GM18498 (cell line): ENCODE results near the gene FAM174B.

Experiments used
- ATAC-seq: cut with Tn5 transposase; IDR thresholded peaks from one replicate; pipeline ENCODE4 v1.9.1; 2021; ENCODE audit warnings: mild to moderate bottlenecking, moderate library complexity; ENCODE audit not compliant: unreplicated experiment

The FAM174B gene

DNA sequence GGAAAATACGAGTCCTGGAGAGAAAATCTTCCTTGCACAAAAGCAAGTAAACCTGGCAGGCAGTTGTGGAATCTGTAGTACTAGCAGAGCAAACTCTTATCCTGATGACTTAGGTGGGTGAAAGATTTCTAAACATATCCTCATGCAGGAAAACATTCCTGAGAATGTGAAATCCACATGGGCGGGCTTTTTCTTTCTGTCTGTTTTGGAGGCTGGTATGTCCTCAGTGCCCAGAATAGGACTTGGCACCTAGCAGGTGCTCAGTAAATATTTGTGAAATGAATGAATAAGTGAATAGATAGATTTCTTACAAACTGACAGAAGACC, 53.3 kb downstream of the FAM174B start:
- ATAC-seq, result no peak

DNA sequence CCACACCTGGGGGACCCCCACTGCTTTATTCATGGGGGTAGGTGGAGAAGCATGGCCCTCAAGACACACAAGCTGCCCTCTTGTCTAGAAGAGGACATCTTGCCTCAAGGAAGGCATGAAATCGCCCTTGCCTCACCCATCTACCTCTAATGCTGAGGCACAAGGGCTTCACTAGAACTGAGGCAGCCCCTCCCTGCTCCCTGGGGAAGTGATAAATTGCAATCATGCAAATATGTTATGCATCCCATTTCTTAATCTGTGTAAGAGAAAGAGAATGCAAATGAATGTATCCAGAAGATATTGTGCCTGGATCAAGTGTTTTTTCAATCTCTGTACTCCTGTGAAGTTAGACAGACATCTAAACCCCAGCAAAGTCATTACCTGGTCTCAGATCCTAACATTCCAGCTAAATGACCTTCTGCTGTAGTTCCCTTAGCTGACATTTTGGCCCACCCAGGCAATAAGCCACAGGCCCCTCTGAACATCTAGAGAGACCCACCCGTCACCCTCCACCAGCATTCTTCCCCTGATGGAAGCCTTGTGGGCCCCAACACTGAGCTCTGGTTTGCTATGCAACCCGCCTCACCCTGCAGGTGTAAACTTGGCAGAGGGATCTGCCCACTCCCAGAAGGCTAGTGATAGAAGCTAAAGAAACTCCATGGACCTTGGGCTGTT, 53.8 kb downstream of the FAM174B start:
- no peak for ATAC-seq

DNA sequence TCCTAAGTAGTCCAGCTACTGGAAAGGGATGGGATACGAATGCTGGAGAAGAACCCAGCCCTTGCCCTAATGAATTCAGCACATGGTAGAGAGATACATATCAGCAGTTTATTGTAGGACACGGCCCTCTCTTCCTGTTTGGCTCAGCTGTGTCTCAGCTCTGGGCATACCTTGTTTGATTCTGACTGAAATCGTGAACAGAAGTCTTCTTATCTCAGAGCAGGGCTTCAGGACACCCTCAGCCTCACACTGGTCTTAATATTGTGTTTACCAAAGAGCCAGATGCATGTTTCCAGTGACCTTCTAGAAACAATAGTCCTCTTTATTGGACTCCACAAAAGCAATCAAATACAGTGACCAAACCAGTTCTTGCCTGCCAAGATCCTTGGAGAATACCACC, 54.7 kb downstream of the FAM174B start:
- no peak for ATAC-seq

DNA sequence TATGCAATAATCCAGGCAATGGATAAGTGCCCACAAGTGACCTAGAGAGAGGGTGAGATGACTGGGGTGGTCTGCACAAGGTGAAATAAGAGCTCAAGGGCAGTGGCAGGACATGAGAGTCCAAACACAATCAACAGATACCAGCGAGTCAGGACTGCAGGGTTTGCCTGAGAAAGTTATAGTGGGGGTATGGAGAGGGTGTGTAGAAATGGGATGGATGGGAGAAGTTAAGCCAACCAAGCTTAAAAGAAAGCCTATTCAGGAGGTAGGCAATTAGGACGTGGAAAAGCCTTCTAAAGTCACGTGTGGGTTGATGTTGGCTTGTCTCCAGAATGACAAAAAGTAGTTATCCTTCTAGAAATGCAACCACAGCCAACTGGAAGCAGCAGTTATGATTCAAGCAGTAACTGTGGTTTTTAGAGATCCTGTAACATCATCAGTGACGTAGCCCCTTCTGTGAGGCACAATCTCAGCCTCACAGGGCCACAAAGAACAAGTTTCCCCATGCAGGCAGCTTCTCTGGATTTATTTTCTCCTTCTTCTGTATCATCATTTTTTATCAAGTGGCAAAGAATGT, 56.1 kb downstream of the FAM174B start:
- ATAC-seq, result no peak

DNA sequence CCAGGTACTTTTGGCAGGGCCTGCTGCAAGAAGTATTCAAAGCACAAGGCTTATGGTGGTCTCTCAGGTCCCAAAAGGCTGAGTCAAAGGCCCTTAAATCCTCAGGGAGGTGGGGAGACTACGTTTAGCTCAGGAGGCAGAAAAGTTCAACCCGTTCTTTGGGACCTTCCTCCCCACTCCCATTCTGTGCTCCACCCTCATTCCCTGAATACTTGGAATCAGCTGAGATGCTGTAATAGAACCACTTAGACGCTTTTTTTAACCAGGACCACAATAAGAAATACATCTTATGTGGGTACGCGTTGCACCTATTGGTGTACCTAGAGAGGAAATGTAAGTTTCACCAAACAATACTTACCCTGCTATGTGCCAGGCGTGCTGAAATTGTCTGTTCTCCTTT, 58.0 kb downstream of the FAM174B start:
- no peak for ATAC-seq

DNA sequence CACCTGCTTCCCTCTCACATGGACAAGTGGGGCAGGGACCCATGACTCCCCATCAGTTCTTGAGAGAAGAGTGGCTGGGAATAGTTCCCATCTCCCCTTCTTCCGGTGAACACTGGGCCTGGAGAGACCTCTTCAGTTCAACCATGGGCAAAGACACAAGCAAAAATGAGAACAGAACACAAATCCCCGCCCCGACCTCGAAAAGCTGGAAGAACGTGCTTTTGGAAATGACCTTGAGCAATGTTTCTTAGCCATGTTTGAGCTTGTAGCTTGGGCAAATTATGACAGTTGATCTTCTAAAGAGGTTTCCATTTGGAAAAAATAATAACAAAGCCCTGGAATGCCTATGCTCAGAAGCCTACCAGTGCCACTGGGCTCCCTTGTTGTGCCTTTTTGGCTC, 59.0 kb downstream of the FAM174B start:
- ATAC-seq, result no peak

DNA sequence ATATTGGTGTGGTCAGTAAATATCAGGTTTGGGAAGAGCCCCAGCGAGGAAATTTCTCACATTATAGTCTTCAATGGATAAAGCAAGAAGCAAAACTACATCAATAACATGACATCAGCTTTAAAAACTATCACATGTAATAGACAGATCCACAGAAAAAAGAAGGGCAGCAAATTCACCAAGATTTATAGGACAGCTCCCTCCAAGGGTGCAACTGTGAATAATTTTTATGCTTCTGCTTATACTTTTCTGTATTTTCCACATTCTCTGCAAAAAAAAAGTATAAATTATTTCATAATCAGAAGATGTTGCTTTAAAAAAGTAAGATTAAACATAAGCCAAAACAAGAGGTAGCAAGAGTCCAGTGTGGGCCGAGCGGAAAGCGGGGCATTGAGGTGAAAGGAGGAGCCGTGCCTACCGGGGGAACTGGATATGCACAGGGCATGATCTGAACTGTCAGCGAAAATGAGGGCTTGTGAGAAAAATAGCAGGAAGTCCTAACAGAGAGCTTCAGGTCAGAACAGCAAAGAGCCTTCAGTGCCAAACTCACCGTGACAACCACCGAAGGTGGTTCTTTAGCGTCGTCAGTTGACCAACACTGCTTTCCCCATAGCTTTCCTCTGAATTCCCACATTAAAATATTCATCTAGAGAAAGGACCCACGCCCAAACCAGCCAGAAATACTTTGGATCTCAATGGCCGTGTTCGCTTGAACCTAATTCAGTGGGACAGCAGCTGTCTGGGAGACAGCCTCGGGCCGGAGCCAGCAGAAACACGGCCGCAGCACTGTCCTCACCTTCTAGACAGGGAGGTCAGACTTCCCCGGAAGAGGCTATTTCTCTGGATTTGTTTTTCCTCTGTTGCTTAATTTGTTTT, 59.8 kb downstream of the FAM174B start:
- no peak for ATAC-seq

DNA sequence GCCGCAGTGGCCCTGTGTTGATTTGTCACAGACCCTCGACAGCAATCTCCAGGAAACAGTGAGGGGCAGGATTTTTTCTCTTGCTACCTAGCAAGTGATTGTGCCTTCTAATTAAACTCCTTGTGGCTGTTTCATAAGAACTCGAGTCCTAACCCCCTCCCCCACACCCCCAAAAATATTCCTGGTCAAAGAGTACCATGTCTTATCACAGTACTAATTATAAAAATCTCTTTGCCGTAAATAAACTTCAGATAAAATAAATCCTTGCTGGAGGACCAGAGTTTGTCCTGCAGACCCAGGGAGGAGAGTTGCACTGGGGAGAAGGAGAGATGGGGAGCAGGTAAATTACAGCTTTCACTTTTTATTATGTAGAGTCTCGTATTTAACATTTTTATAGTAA, 64.3 kb downstream of the FAM174B start:
- no peak for ATAC-seq

DNA sequence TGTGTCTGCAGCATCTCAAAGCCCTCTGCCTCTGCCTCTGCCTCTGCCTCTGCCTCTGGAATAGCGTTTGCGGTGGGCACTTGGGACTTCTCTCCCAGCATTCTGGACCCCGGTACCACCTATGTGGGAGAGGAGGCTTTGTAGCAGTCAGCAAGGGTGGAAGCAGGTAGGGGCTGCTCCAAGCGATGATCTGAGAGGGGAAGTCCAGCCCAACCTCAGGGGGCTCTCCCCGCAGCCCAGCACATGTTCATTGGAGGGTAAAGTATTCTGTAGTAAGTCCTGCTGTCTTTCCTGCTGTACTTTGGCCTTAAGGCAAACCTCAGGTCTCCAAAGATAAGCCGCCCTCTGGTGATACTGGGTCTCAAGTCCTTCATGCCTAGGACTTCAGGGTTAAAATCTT, 68.6 kb downstream of the FAM174B start:
- ATAC-seq, result no peak

DNA sequence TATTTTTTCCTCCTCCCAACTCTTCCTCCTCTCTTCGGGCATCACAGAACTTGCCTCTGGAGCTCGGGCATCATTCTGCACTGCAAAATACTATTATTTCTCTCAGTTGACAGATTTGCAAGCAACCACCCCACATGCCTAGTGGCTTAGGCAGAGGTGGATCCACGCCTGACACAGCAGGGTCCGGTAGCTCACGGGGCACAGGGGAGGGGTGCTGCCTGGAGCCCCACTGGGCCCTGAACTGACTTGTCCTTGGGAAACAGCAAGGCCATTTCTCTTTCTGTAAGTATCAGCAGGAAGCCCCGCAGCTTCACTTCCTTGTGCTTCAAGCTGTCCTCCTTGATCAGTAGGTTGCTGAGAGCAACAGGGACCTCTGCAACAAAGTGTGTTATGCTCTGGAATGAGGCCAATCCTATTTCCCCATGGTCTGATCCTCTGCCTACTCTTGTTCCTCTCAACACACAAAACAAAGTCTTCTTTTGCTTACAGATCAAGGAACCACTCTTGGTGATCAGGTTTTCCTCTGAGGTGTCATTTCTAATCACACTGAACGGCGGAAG, 69.1 kb downstream of the FAM174B start:
- ATAC-seq, result no peak

DNA sequence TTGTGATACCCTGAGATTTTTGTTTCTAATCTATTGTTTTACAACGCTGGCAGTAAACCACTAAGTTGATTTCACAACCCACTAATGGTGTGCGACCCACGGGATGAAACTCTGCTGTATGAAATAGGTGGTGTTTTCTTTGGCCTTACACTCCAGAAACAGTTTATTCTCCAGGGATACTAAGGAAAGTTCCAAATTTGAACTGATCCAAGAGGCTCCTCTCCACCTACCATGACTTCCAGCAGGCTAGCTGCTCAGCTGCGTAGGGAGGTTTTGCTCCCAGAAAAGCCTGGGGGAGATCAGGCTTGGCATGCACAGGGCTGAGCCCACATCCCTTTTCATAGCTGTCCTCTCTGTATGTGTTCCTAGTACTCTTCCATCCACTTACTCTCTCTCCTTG, 71.5 kb downstream of the FAM174B start:
- no peak for ATAC-seq

DNA sequence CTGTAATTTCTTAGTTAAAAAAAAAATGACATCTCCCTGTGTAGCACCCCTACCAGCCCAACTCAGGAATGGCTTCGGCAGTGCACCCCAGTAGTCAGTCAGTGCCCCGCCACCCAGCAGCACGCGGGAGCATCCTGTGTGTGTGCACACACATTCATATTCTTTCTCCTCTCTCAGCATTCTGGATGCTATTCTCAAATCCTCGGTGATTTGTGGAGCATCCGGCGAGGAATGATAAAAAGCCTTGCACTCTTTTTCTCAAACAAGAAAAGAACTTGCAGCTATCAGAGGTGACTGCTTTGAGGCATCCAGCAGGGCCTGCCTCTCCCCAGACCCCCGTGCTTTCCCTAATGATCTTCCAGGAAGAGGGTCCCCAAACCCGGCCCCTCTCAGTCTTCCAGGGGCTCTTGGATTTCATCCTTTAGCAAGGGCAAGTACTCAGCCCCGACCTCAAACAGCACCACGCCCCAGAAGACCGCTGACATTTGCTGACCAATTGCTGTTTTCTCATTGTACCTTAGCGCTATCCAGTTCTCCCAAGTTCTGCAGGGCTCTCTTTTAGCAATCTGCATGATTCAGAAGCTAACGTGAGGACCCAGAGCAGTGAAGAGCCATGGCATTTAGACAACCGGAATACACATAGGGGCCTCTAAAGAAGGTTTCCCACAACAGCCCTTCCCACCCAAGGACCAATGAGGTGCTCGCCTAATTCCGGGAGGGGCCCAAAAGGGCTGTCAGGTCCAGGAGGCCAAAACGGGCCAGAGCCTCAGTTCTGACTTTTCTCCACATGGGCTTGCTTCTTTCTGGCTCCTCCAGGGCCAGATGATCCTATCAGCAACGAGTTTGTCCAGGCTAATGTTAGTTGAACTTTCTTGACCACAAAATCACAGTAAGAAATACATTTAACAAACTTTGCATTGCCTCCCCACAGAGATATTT, 72.2 kb downstream of the FAM174B start:
- no peak for ATAC-seq

DNA sequence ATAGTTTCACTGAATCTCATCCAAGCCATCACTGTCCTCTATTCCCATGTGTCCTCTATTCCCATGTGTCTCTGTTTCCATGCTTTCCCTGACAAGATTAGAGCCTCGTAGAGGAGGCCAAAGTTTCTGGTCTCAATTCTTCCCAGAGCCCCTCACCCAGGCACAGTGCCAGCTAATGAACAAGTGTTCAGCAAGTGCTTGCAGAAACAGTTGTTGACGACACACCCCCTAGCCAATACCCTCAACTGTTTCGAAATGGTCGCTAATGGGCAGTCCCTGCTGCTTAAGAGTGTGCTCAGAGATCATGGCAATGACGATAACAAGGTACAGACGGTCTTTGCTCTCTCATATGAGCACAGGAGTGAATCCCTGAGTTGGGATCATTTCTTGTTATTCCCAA, 73.4 kb downstream of the FAM174B start:
- ATAC-seq, result no peak

DNA sequence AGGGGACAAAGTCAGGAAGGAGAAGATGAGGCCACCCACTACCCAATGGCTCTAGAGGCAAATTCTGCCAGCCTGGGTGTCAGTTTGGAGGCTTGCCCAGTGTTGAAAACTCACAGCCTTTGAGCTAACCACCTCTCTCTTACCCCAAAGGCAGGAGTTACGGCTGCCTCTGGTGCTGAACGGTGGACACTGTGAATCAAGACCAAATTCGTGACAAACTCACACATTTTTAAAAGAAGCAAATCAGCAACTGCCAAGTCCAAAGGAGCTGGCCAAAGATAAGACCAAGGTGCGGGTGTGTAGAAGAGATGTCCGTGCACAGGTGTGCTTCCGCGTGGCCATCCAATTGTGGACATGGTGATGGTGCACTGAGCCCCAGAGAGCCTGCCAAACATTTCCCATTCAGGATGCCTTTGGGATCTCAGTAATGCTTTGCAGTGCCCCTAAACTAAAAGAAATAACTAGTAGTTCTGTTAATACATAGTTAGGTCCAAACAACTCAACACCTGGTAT, 74.6 kb downstream of the FAM174B start:
- no peak for ATAC-seq

DNA sequence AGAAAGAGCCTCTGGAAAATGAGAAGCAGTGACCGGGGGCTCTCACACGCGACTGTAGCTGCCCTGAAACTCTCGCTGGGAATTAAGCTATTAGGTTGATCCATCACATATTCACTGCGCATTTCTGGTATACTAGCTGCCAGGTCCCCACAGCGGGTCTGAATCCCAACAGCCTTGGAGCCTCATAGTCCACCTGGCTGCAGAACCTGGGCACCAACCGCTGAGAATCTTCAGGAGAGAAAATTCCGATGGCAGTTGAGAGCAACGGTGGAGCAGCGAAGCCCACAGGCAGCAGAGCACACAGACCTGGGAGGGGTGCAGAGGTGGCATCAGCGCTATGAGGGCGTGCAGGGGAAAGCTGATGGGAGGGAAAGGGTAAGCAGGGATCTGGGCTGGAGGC, 75.1 kb downstream of the FAM174B start:
- ATAC-seq, result no peak

DNA sequence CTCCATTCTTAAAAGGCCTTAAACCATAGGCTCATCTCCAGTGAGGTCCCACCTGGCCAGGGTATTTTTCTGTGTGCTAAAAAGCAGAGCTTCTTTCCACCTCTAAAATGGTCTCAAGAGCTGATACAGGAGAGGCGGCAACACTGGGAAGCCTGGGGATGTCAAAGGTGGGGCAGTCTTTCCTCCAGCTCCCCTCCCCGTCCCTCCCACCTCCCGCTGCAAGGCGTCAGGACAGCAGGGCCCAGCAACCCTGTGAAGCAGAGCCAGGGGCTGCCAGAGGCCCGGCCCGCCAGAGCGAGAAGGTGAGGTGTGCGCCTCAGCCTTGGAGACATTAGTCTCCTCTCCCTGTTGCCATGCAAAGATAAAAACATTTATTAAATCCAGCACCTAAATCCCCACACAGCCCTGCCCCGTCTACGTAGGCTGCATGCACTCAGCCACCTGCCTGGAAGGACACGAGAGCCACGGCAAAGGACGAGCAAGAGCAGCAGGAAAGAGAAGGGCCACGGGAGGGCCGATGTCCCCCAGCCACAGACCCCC, 75.6 kb downstream of the FAM174B start:
- ATAC-seq, result no peak

DNA sequence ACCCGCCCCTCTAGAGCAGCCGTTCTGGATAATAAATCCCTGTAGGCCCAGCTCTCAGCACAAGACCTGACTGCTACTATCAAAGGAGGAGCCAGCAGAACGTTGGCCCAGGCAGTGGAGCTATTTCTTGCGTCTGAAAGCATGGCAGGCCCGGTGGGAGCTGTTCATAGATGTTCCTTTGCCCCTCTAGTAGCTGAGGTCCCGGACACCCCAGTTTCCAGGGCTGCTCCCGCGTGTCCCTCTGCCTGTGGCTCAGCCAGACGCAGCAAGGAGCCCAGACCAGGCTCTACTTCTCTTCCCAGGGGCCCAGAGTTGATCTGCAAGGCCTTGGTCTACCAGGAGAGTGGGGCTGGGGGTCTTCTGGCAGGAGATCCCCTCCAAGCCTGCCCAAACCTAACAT, 76.1 kb downstream of the FAM174B start:
- no peak for ATAC-seq

DNA sequence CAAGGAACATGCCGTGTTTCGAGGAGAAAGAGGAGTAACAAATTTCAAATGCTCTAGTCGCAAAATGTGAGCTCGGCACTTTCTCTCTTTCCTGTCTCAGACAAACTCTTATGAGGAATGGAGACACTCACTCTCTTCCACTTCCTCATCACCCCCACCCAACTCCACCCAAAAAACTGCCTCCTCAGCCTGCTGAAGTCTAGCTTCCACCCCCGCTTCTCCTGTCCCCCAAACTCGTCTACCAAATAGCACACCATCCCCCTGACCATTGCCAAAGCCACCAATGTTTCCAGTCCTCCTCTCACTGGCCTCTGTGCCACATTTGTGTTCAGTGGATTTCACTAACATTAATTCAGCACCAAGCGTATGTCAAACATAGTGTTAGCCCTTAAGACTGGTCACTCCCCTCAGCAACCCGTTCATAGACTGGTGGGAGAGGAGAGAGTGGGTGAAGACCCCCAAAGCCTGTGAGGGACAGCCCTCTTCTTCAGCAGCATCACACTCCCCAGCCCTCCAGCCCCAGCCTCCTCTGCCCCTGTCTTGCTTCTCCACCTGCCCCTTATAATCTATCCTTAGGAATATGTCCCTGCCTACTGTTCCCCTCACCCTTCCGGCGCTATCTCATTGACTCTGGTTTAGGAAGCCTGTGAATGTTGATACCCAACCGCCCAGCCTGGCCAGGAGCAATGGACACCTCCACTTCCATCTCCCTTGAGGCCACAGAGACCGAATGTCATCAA, 77.3 kb downstream of the FAM174B start:
- no peak for ATAC-seq

DNA sequence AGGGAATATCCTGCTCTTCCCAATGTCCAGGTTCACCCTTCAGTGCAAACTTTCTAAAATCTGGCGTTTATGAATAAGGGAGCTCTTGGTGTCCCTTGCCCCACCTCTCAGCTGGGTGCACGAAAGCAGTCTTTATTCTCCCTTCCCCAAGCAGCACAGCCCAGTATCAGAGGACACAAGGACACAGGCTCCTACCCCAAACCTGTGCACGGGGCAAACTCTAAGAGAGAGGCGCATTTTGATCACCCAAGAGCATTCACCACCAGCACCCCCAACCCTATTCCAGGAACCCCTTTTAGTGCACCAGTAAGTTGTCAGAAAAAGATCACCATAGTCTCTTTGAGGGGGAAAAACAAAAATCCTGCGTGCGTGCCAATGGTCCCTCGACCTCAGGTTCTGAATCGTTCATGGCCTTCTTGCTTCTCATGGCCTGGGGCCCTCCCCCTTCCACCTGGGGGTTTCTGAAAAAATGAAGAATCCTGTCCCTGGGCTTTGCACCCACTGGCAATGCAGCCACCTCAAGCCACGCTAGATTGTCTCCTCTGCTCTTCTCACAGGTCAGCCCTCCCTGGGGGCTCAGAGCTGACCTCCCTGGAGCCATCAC, 78.9 kb downstream of the FAM174B start:
- ATAC-seq, result no peak
